ENCODE measurements around the gene SLC17A3. TPM values are rescaled to one million over a fixed set of nuclear protein-coding genes. Genes with fewer than 3 reads are reported as not detected.

Gene SLC17A3
- total and polyA plus RNA-seq, 2 experiments from 2014 or later: not detected

GRCh38 chr6:25835442-25836283, 38.4 kb downstream of the SLC17A3 start (continued):
- no peak for TF ChIP-seq EZH2 (IDR thresholded peaks at IDR 0.05; ENCODE audit: low read depth, unreplicated experiment)

DNA sequence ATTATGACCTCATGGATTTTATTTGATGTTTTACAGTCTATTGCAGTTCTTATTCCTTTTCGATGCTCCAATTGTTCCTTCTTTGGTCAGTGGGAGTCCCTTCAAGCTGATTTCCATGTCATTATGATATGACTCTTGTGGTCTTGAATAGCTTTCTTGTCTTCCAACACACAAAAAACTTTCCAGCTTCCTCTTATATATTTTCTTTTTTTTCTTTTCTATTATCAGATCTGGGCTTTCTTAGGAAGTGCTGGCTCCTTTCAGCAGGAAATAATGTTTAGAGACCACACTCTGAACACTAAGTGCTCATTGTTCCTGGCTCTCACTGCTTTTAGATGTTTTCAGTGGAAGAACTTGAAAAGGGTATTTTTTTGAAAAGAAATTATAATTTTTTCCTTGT, 39.1 kb downstream of the SLC17A3 start:
- Histone ChIP-seq H3K4me3 (no peak overlapping the region), H3K9me2 (ENCODE audit: insufficient read depth) (no peaks in the 10 kb centered on the region; the same call in 1 of the 2 replicates), H3K27me3 (ENCODE audit: insufficient read depth) (no peaks in the 10 kb centered on the region), H3K4me1 (ENCODE audit: insufficient read depth) (no peaks in the 10 kb centered on the region), H3F3A (replicated peaks; ENCODE audit: low read depth) (no peaks in the 10 kb centered on the region), H2AFZ (no peak overlapping the region), H3K4me2 (no peak overlapping the region), H3K27ac (ENCODE audit: low read depth) (no peak overlapping the region), H3K79me2 (replicated peaks; ENCODE audit: insufficient read depth) (no peaks in the 10 kb centered on the region), H4K20me1 (replicated peaks; ENCODE audit: insufficient read depth) (no peaks in the 10 kb centered on the region), H3K36me3 (ENCODE audit: insufficient read depth) (no peaks in the 10 kb centered on the region)
- H3K27ac Mint-ChIP-seq: no peak overlapping the region
- DNase-seq (ENCODE audit: low spot score) (no peak), ATAC-seq (no peak)
- H3K4me3 Mint-ChIP-seq: no peak overlapping the region
- no peaks in the 10 kb centered on the region for H3K9me3 Mint-ChIP-seq
- H3K27me3 Mint-ChIP-seq (ENCODE audit: insufficient read depth, low read depth, poor library complexity): no peaks in the 10 kb centered on the region
- peaks cover 2% of the 10 kb centered on the region; the same call in 1 of the 3 replicates for H3K4me1 Mint-ChIP-seq
- no peaks in the 10 kb centered on the region for H3K36me3 Mint-ChIP-seq (ENCODE audit: low read depth)
- TF ChIP-seq ETS1 (IDR thresholded peaks at IDR 0.05): no peak
- no peak for TF ChIP-seq NANOG (IDR thresholded peaks at IDR 0.05; ENCODE audit: borderline replicate concordance)
- no peak for TF ChIP-seq ZNF114 (CRISPR knock-in tag; IDR thresholded peaks at IDR 0.05)
- TF ChIP-seq CTCF (conservative IDR thresholded peaks at IDR 0.05; ENCODE audit: low read depth in 2 of 2): no peak
- no peak for TF ChIP-seq ZNF331 (CRISPR knock-in tag; IDR thresholded peaks at IDR 0.05; ENCODE audit: low read depth)
- TF ChIP-seq CREB1 (CRISPR knock-in tag; IDR thresholded peaks at IDR 0.05; ENCODE audit: low read depth): no peak
- no peak for TF ChIP-seq EZH2phosphoT487 (IDR thresholded peaks at IDR 0.05; ENCODE audit: unreplicated experiment)
- no peak for TF ChIP-seq POLR2AphosphoS5 (IDR thresholded peaks at IDR 0.05; ENCODE audit: low read depth)
- TF ChIP-seq EZH2 (IDR thresholded peaks at IDR 0.05; ENCODE audit: low read depth, unreplicated experiment): no peak
- TF ChIP-seq JUNB (IDR thresholded peaks at IDR 0.05; ENCODE audit: unreplicated experiment): no peak
- no peak for TF ChIP-seq ZNF462 (CRISPR knock-in tag; IDR thresholded peaks at IDR 0.05)
- TF ChIP-seq STAT1 (IDR thresholded peaks at IDR 0.05; ENCODE audit: unreplicated experiment): no peak
